Measurements from ENCODE around the gene ELFN2.

ELFN2 gene

DNA sequence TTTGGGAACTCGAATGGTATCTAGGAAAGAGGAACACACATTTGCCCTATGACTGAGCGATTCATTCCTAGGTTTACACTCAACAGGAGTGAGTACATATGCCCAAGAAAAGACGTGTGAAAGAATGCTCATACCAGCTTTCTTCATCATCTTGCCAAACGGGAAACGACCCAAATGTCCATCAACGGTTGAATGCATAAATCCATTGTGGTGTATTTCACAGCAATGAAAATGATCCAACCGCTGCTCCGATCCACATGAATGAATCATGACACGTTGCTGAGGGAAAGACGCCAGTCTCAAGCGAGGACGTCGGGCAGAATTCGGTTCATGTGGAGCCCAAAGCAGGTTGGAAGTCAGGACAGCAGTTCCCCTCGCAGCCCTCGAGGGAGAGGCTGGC, 73.4 kb downstream of the ELFN2 start:
- CTCF ChIA-PET: interaction anchor here (2.5 kb wide), 1 partner anchor 105 kb away, joined by 12 read pairs; no protein-coding TSS in a partner anchor
- H3K4me3 ChIP-seq (ENCODE audit: low read depth, low read length): no peak overlapping the region
- no peaks in the 10 kb centered on the region for H3K9me3 ChIP-seq (ENCODE audit: control insufficient read depth, insufficient read depth, low read depth, low read length)
- H3K36me3 ChIP-seq (ENCODE audit: control insufficient read depth in 2 of 2, insufficient read depth in 1 of 2, low read length in 2 of 2): no peaks in the 10 kb centered on the region
- H3K4me1 ChIP-seq (ENCODE audit: control insufficient read depth, insufficient read depth, low read length): no peaks in the 10 kb centered on the region
- TF ChIP-seq, protein P1, sequence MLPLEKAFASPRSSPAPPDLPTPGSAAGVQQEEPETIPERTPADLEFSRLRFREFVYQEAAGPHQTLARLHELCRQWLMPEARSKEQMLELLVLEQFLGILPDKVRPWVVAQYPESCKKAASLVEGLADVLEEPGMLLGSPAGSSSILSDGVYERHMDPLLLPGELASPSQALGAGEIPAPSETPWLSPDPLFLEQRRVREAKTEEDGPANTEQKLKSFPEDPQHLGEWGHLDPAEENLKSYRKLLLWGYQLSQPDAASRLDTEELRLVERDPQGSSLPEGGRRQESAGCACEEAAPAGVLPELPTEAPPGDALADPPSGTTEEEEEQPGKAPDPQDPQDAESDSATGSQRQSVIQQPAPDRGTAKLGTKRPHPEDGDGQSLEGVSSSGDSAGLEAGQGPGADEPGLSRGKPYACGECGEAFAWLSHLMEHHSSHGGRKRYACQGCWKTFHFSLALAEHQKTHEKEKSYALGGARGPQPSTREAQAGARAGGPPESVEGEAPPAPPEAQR (tag by site-specific recombination; IDR thresholded peaks at IDR 0.05): no peak
- TF ChIP-seq GLI4 (tag by site-specific recombination; IDR thresholded peaks at IDR 0.05) (no peak), ZNF555 (tag by site-specific recombination; conservative IDR thresholded peaks at IDR 0.05) (no peak), ZNF660 (tag by site-specific recombination; IDR thresholded peaks at IDR 0.05) (no peak), FEZF1 (tag by site-specific recombination; IDR thresholded peaks at IDR 0.05) (no peak), OSR2 (tag by site-specific recombination; IDR thresholded peaks at IDR 0.05) (no peak)
- no peak overlapping the region for H3K27ac ChIP-seq (ENCODE audit: extremely low read depth, low read depth, low read length)
- POLR2A ChIA-PET: no interaction called here

DNA sequence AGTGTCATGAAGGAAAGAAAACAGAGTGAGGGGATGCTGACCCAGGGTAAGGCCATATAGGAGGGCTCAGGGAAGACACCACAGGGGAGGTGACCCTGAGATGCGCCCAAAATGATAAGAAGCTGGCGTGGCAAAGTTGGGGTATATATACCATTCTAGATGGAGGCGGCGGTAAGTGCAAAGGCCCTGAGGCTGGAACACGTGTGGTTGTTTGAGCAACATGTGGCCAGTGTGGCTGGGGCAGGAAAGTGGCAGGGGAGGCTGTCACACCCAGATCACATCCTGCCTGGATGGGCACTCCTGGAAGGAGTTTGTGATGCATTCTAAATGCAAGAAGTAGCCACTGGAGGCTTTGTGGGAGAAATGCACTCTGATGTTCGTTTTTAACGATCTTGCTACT, 74.8 kb downstream of the ELFN2 start:
- Histone ChIP-seq H3K27ac (ENCODE audit: extremely low read depth, low read depth, low read length) (no peak overlapping the region), H3K36me3 (ENCODE audit: control insufficient read depth in 2 of 2, insufficient read depth in 1 of 2, low read length in 2 of 2) (no peaks in the 10 kb centered on the region), H3K4me1 (ENCODE audit: control insufficient read depth, insufficient read depth, low read length) (no peaks in the 10 kb centered on the region), H3K9me3 (ENCODE audit: control insufficient read depth, insufficient read depth, low read depth, low read length) (no peaks in the 10 kb centered on the region), H3K4me3 (ENCODE audit: low read depth, low read length) (no peak overlapping the region)
- CTCF ChIA-PET: interaction anchor here (0.6 to 2.5 kb wide), 3 partner anchors 36 to 123 kb away, joined by 3 to 12 read pairs (median 4); no protein-coding TSS in a partner anchor
- no peak for TF ChIP-seq ZNF843 (tag by site-specific recombination; IDR thresholded peaks at IDR 0.05)
- no peak for TF ChIP-seq ZNF140 (tag by site-specific recombination; IDR thresholded peaks at IDR 0.05)
- TF ChIP-seq ZNF433 (tag by site-specific recombination; IDR thresholded peaks at IDR 0.05; ENCODE audit: low read depth): no peak
- TF ChIP-seq ZNF600 (tag by site-specific recombination; IDR thresholded peaks at IDR 0.05): no peak
- TF ChIP-seq ZNF394 (tag by site-specific recombination; IDR thresholded peaks at IDR 0.05; ENCODE audit: borderline replicate concordance): no peak
- TF ChIP-seq ZNF473 (tag by site-specific recombination; IDR thresholded peaks at IDR 0.05): no peak
- peak; percentile 57; the same call in 1 of the 2 replicates for TF ChIP-seq ZBTB17 (tag by site-specific recombination; IDR thresholded peaks at IDR 0.05)
- peak; percentile 3; the same call in 1 of the 2 replicates for TF ChIP-seq ZIC2 (tag by site-specific recombination; IDR thresholded peaks at IDR 0.05)
- TF ChIP-seq ZNF544 (tag by site-specific recombination; IDR thresholded peaks at IDR 0.05): no peak
- TF ChIP-seq OSR2 (tag by site-specific recombination; IDR thresholded peaks at IDR 0.05): no peak
- no peak for TF ChIP-seq REPIN1 (tag by site-specific recombination; IDR thresholded peaks at IDR 0.05; ENCODE audit: low read depth)
- no peak for TF ChIP-seq ZNF529 (tag by site-specific recombination; IDR thresholded peaks at IDR 0.05; ENCODE audit: insufficient replicate concordance)
- no peak for TF ChIP-seq ZNF169 (tag by site-specific recombination; IDR thresholded peaks at IDR 0.05)
- peak; percentile 36; the same call in 1 of the 2 replicates for TF ChIP-seq SCRT2 (tag by site-specific recombination; IDR thresholded peaks at IDR 0.05)
- no peak for TF ChIP-seq ZBTB48 (tag by site-specific recombination; IDR thresholded peaks at IDR 0.05)
- no peak for TF ChIP-seq ZNF16 (tag by site-specific recombination; IDR thresholded peaks at IDR 0.05; ENCODE audit: low read depth)
- TF ChIP-seq, protein P2, sequence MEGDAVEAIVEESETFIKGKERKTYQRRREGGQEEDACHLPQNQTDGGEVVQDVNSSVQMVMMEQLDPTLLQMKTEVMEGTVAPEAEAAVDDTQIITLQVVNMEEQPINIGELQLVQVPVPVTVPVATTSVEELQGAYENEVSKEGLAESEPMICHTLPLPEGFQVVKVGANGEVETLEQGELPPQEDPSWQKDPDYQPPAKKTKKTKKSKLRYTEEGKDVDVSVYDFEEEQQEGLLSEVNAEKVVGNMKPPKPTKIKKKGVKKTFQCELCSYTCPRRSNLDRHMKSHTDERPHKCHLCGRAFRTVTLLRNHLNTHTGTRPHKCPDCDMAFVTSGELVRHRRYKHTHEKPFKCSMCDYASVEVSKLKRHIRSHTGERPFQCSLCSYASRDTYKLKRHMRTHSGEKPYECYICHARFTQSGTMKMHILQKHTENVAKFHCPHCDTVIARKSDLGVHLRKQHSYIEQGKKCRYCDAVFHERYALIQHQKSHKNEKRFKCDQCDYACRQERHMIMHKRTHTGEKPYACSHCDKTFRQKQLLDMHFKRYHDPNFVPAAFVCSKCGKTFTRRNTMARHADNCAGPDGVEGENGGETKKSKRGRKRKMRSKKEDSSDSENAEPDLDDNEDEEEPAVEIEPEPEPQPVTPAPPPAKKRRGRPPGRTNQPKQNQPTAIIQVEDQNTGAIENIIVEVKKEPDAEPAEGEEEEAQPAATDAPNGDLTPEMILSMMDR (tag by site-specific recombination; IDR thresholded peaks at IDR 0.05): no peak
- no peak for TF ChIP-seq ZNF626 (tag by site-specific recombination; IDR thresholded peaks at IDR 0.05)
- TF ChIP-seq, protein P3, sequence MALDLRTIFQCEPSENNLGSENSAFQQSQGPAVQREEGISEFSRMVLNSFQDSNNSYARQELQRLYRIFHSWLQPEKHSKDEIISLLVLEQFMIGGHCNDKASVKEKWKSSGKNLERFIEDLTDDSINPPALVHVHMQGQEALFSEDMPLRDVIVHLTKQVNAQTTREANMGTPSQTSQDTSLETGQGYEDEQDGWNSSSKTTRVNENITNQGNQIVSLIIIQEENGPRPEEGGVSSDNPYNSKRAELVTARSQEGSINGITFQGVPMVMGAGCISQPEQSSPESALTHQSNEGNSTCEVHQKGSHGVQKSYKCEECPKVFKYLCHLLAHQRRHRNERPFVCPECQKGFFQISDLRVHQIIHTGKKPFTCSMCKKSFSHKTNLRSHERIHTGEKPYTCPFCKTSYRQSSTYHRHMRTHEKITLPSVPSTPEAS (tag by site-specific recombination; IDR thresholded peaks at IDR 0.05): no peak
- TF ChIP-seq ZNF623 (tag by site-specific recombination; IDR thresholded peaks at IDR 0.05): peak; percentile 95
- POLR2A ChIA-PET: no interaction called here
